NOMO-1 (cell line): ENCODE results near the gene NDST3.

Experiments
- DNase-seq, 2 experiments: peaks; one replicate each; lab custom pipeline; 2025; ENCODE audit not compliant: unreplicated experiment in 2 of 2; lab: John Stamatoyannopoulos, UW

NDST3 gene

DNA sequence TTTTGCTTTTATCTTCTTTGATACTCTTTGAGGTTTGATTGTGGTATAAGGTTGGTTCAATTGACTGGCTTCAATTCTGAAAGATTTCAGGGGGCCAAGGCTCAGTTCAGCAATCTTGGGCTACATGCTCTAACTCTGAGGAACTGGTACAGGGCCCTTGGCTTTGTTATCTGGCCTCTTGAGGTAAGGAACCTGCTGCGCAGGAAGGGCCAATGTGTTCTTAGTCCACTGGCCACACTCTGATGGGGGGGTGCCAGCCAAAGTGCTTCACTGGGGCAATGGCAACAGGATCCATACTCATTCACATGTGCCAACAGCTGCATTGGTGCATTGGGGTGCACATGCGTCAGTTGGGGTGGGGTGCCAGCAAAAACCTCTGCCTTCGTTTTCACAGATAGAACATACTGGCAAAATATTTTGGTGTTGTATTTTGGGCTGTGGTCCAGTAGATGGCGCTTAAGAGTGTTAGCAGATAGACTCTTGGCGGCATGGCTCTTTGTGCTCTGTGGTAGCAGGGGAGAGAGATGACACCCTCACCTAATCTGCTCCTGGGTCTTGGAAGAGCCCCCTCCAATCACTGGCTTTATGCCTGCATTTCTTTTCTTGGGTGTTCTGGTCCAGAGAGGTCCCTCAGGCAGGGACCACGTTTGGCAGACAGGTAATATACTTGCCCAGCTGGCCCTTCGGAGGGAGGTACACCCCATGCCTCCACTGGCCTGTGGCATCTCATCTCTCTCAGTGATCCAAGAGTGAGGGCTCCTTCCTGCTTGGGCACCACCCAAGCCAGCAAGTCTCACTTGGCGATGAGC, 42.9 kb downstream of the NDST3 start:
- peak; percentile 1 to 11 for DNase-seq

DNA sequence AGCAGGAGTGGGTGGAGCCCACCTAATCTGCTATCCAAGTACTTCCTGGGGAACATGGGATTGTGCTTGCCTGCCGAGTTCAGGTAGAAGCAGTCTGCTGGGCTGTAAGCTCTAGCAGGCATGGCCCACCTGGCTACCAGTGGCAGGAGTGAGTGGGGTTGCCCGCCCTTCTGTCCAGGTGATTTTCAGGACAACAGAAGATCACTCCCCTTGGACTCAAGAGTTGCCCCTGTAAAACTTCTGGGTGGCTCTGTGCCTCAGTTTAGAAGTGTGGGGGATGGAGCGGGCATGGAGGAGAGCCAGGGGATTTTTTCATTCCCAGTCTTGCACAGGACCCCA, 43.5 kb downstream of the NDST3 start:
- DNase-seq, result no peak

DNA sequence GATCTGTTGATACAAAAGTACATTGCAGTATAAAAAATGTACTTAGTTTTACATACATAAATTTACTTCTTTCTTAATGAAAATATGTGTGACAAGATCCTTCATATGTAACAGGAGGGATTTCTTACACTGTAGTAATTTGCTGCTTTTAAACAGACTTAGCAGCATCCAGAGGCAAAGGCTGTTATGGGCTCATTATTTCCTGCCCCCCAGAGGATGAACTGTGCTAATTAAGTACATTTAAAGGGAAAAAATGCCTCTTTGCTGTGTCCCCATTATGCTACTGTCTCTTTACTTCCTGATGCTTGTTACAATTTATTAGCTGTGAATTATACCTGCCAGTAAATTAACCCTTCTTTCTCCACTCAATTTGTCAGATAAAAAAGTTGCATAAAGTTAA, 47.1 kb downstream of the NDST3 start:
- no peak for DNase-seq

DNA sequence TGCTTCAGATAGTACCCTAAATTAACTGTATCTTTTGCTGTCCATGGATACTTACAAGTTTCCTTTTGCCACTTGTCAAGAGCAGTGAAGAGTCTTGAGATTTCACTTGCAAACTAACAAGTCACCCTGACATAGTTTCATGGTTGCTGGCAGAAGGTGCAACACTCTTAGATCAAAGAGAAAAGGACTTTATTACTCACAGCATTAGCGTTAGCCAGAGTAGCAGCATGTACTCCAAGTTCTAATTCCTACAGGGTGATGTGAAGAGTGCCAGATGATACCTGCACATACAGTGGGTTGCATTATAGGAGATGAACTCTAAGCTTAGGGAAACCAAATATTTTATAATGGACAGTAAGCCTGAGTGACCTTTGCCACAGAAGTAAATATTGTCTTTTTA, 47.9 kb downstream of the NDST3 start:
- no peak for DNase-seq

DNA sequence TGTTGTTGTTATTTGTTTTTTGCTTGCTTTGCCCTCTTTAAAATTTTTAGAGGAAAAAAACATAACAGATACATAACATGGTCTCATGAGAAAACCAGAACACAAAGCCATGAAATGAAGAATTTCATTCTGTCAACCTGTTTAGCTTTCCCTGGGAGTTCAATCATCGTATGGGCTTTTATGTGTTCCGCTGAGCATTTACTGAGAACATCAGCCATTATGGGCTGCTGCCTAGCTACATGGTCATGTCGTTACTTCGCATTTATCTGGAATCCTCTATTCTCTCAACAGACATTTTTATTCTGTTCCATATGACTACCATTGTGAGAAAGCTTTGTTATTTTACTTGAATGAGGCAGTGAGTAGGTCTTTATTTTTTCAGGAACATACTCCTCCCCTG, 51.4 kb downstream of the NDST3 start:
- DNase-seq, result no peak

DNA sequence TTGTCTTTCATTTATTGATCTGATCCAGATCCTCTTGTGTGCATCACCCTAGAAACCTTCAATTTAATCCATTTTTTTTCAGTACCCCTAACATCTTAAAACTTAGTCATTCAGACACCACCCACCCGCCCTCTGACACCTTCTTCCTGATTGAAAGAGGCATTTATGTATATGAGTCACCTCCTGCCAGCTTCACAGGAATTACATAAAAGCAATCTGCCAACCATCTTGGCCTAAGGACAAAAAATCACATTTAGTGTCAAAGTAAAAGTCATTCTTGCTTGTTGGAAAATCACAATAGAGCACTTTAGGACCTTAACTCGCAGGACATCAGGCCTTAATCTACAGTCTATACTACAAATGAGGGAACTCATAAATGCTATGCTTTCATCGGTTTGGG, 52.1 kb downstream of the NDST3 start:
- no peak for DNase-seq

DNA sequence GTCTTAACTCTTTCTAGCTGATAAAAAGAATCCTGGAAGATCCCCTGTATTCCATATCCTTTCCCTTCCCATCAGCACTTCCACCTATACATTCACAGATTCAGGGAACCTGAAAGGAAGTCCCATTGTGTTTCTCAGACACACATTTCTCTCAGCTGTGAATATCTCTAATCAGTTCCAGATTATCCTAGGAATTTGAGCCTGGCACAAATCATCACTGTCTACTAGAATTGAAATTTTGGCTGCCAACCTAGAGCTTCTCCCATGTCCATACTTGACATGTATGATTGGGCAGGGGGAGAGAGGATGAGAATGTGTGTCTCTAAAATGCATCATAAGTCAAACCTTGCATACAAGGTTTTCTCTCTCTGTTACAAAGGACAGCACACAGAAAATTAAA, 53.1 kb downstream of the NDST3 start:
- no peak for DNase-seq

DNA sequence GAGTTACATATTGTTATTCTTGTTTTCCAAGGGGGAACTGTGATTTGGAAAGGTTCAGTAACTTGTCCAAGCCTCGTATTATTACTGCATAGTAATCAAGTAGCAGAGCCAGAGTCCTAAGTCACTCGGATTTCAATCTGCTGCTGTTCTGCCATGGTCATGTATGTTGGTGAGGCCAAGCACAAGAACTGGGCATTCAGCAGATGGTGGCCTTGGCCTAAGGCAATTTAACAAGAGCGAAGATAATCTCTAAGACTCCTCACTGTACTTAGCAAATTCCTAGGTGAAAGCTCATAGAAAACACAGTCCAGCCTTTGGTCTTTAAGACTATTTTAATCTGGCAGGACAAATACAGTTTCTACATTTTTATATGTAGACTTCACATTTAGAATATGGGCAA, 64.8 kb downstream of the NDST3 start:
- DNase-seq, result no peak

DNA sequence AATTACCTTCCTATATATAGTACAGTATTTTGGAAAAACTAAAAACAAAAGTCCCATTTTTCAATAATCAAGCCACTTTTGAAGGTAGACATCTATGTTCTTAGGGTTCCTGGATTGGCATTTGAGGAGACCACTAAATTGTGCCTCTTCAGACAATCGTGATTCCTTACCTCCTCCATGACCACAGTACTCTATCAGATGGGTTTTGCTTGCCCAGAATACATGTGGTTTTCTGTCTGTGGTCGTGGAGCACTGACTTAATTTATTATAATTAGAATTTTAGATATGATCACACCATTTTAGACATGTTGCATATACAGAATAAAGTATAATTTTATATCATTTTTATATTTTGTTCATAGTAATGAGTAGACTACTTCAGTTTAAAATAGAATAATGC, 67.9 kb downstream of the NDST3 start:
- DNase-seq, result no peak

DNA sequence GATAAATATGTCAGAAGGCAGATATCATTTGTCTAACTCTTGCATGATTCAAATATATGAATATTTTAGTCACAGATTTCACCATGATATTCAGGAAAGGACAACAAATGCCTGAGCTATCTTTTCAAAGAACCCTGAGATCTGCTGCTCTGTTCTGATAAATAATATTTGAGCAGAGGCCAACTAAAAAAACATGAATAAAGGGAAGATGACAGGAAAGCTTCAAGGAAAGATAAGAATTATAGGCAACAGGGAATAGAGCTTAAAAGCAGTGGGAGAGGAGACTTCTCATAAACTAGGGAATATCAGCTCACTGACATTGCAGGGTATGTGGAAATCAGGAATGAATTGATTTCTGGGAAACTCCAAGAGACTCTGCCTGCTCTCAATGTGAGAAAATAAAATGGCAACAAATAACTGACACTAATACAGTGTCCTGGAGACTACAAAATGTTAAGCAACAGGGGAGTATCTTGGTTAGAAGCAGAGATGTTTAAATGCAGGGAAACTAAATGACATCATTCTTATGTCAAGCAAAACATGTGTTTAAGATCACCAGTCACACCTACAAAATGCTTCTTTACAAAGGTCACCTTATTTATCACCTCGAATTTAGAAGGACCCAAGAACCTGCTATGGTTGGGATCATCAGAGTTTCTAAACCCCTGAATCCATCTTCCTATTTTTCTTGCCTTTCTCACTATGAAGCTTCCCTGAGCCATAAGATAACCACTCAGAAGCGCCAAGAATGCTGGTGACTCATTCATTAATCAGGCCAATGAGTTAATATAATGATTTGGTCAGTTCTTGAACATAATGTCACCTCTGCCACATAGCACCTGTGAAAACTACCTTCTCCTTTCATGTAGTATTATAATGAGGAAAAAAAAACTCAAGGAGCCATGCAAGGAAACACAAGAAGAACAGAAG, 78.1 kb downstream of the NDST3 start:
- DNase-seq, result no peak

DNA sequence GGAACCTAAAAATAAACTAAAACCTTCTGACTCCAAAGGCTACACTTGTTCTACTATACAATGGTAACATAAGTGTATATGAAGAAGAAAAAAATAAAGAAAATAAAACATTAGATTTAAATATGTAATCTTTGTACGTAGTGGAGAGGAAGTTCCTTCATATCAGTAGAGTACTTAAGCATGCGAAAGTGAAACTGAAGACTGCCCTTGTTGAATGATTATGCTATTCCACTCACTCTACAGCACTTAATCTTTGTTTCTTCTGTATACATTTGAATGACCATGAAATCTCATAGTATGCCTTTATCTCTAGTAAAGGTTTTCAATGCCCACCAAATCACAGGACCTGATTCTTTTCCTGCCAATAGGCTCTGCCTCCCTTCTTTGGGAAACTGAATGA, 78.9 kb downstream of the NDST3 start:
- DNase-seq, result peak in 1 of 2 experiments; percentile 53

DNA sequence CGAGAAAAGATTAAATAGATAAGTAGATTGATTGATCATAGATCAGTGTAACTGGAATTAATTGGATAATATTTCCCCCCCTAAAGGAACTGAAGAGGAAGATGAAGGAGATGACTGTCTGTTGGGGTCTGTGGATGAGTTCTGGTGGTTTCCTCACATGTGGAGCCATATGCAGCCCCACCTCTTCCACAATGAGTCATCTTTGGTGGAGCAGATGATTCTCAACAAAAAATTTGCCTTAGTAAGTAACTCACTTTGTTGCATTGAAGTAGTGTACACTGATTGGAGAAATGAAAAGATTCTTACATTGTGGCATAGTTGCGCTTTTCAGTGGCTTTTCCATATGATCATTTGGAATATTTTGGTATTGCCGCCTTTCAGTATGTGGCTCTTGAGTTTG, 80.4 kb downstream of the NDST3 start:
- DNase-seq, result no peak

DNA sequence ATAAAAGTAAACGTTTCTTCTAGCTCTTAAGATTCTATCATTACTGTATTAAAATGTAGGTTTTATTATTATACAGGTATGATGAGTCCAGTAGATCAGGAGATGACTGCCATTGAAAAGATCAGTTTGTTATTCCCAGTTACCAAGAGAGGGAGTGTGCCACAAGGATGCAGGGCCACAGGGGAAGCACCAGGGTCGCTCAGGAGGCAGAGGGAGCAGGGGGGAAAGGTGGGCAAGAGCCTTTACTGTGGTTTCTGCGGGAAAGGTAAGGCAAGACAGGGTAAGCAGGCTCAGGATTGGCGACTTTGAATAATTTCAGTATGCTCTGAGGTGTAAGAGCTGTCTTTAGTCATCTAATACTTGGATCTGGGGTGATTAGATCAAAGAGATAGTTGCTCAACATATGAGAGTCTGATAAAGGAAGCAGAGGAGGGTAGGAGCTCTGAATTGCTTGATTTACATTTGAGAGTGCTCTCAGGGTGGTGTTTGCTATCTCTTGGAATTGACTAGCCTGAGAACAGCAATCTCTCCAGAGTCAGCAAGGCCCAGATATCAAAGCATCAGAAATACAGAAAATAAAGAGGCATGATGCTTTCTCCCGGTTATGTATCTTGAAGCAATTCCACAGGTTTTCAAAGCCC, 86.0 kb downstream of the NDST3 start:
- no peak for DNase-seq

DNA sequence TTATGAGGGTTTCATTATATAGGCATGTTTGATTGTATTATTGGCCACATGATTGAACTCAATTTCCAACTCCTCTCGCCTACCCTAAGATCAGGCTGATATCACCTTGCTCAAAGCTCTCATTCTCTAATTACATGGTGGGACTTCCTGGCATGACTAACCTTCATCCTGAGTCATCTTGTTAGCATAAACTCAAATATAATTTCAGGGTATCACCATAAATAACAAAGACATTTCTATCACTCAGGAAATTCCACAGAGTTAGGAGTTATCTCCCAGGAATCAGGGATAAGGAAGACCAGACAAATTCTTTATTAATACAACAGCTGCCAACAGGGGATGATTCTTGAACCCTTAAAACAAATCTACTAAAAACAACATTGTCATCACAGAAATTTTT, 90.7 kb downstream of the NDST3 start:
- no peak for DNase-seq

DNA sequence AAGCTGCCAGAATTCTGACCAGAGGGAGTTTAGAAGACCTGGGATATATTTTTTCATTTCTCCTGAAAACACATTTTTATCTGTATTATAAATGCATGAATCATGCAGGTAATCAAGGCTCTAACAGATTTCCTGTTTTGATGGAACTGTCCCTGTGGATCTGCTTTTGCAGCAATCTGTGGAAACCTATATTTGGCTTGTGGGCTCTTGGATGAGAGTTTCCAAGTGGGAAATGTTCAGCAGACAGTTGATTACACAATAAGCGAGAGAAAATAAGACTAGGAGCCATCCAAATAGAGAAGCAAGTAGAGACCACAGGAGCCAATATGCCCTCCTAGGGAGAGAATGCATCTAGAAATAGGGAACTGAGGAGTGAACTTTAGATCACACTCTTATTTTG, 105.0 kb downstream of the NDST3 start:
- DNase-seq, result peak; percentile 13 to 69

DNA sequence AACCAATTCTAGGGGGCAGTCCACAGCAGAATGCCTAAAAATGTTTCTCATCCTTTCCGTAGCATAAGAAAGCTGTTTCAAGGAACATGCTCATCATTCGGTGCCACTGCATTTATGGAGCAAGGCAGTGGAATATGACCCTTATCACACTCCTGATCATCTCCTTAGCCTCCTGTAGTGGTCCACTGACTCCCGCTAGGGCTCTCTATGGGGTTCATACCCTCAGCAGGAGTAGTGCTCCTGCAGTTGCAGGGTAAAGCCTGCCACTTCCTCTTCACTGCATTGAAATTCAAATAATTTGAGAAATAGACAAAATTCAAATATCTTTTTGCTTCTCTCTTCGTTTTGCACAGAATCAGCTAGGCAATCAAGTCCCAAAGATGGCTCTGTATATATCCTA, 107.0 kb downstream of the NDST3 start:
- DNase-seq, result no peak

DNA sequence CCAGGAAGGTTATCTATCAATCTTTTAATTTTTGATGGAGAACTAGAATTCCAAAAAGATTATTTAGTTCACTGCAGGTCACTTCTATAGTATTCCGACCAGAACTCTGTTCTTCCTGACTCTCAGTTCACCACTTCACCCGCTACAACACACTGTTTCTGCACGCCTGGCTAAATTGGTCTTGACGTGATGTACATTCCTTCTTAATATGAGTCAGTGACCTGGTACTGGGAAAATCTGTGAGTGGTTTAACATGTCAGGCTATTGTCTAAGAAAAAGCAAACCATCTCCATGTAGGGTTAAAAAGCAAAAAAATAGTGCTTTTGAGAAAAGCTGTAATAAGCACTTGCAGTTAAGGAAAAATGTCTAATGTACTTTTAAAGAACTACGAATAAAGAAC, 120.4 kb downstream of the NDST3 start:
- DNase-seq, result no peak

DNA sequence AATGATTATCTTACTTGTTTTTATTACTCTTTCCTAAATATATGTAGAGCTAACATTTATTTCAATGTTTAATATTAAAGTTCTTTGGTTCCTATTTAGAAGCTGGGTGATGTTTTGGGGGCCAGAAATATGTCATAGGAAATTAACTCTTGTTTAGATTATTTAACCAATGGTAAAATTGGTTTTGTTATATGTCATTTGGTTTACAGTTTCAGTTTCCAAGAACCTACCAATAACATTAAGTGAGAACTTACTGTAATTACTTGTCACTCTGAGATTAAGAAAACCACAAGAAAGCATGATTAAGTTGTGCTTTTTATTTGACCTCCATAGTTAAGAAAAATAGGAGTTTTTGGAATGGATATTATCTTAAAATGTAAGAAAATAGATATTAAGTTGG, 121.2 kb downstream of the NDST3 start:
- DNase-seq, result no peak

DNA sequence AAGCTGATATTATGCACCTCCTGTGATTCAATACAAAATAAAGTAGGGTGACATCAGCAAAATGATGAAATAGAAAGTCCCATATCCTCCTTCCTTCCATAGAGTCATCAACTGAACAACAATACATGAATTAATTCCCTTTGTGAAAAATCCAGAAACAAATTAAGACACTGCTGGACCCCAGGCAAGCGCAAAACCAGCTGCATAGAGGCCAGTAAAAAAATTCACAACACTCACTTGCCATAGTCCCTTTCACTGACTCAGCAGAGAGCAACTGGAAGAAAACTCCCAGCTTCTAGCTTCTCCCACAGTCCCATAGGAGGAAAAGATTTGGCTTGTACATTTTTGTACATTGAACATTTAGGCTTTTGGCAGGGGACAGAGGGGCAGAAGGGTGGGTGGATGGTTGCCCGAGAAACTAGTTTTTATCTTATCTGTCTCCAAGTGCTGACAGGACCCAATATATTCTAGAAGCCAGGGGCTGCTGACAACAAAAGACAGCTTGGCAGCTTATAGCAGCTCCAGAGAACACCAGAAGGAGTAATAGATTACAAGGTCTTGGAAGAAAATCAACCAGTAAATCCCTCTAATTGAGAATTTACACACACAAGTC, 124.6 kb downstream of the NDST3 start:
- no peak for DNase-seq

DNA sequence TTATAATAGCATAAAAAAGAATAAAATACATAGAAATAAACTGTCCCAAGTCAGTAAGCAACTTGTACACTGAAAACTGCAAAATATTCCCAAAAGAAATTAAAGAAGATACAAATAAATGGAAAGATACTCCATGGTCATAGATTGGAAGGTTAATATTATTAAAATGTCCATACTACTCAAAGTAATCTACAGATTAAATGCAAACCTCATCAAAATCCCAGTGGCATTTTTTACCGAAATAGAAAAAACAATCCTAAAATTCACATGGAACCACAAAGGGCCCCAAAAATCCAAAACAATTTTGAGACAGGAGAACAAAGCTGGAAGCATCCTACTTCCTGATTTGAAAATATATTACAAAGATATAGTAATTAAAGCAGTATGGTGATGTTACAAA, 133.0 kb downstream of the NDST3 start:
- DNase-seq, result no peak

DNA sequence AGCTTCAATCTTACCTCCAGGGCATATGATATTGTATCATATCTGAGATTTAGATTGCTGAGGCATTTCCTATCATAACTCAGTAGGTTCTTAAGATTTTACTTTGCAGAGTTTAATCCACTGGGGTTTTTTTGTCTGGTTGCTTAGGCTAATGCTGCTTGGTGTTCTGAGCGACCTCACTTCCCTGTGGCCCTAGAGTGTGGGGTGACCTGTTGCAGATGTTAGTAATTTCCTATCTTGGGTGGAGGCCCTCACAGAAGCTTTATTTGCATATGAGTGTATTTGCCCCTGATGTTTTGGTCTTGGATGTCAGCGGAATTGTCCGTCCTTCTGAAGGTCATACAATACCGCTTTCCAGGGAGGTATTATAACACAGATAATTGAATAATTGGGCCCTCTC, 137.1 kb downstream of the NDST3 start:
- no peak for DNase-seq
